Stimulated activated CD8-positive, alpha-beta memory T cell treated with anti-CD3 and anti-CD28 coated beads, Interleukin-4, amount 100 ng/mL, for 24 hours (primary cell): Measurements from ENCODE around the gene ARSK.
"Not testable (repeated sequence)": the region's sequence is repeated elsewhere in the genome, so short reads cannot be mapped to it uniquely, and the experiment has no call there.

ENCODE experiments used
- DNase-seq: peaks from one replicate; pipeline ENCODE4 v3.0.0-alpha.2; 2020; ENCODE audit warnings: low read depth

ARSK gene

GRCh38 chr5:95621839-95622629 lies 67.1 kb downstream of the ARSK start:
- DNase-seq = no peak

- DNase-seq = no peak
These were observed 68.8 kb downstream of the ARSK start for GRCh38 chr5:95623706-95624105.

GRCh38 chr5:95624368-95624767 lies 69.5 kb downstream of the ARSK start:
- no peak for DNase-seq

GRCh38 chr5:95626701-95627100 lies 71.8 kb downstream of the ARSK start:
- DNase-seq = no peak

GRCh38 chr5:95627971-95628810 lies 73.3 kb downstream of the ARSK start:
- DNase-seq = no peak

GRCh38 chr5:95628933-95629332 lies 74.0 kb downstream of the ARSK start:
- DNase-seq = no peak

- no peak for DNase-seq
These were observed 75.6 kb downstream of the ARSK start for GRCh38 chr5:95630394-95630917.

GRCh38 chr5:95631255-95631958 lies 76.5 kb downstream of the ARSK start:
- DNase-seq = no peak

- DNase-seq = peak; percentile 24
These were observed 77.2 kb downstream of the ARSK start for GRCh38 chr5:95631991-95632675.

- DNase-seq = not testable (repeated sequence)
These were observed 78.0 kb downstream of the ARSK start for GRCh38 chr5:95632942-95633341.

- DNase-seq = no peak
These were observed 78.8 kb downstream of the ARSK start for GRCh38 chr5:95633671-95634070.

- DNase-seq = no peak
These were observed 79.2 kb downstream of the ARSK start for GRCh38 chr5:95634081-95634480.

- DNase-seq = no peak
These were observed 83.7 kb downstream of the ARSK start for GRCh38 chr5:95638632-95639031.

- no peak for DNase-seq
These were observed 86.9 kb downstream of the ARSK start for GRCh38 chr5:95641741-95642220.

GRCh38 chr5:95643152-95643551 lies 88.3 kb downstream of the ARSK start:
- DNase-seq = no peak

- DNase-seq = peak; percentile 25
These were observed 89.6 kb downstream of the ARSK start for GRCh38 chr5:95644351-95645042.

GRCh38 chr5:95646226-95646568 lies 91.3 kb downstream of the ARSK start:
- not testable (repeated sequence) for DNase-seq

GRCh38 chr5:95646569-95647431 lies 91.9 kb downstream of the ARSK start, which contains the start of gene RFESD:
Gene RFESD, plus strand, starts transcription at chr5:95646777. Its CDS starts 5,495 bp downstream, at chr5:95652272.
- peak; percentile 93 for DNase-seq

GRCh38 chr5:95647886-95648860 lies 93.3 kb downstream of the ARSK start:
- DNase-seq = no peak
